NCI-H187 treated with DMSO at 0.1 percent for 48 hours (cell line): ENCODE data around the gene PRKCSH.
"Not testable (repeated sequence)": the region's sequence is repeated elsewhere in the genome, so short reads cannot be mapped to it uniquely, and the experiment has no call there.

Source experiments
- DNase-seq: peaks from one replicate; lab custom pipeline; 2025; lab: John Stamatoyannopoulos, UW

The PRKCSH gene

DNA sequence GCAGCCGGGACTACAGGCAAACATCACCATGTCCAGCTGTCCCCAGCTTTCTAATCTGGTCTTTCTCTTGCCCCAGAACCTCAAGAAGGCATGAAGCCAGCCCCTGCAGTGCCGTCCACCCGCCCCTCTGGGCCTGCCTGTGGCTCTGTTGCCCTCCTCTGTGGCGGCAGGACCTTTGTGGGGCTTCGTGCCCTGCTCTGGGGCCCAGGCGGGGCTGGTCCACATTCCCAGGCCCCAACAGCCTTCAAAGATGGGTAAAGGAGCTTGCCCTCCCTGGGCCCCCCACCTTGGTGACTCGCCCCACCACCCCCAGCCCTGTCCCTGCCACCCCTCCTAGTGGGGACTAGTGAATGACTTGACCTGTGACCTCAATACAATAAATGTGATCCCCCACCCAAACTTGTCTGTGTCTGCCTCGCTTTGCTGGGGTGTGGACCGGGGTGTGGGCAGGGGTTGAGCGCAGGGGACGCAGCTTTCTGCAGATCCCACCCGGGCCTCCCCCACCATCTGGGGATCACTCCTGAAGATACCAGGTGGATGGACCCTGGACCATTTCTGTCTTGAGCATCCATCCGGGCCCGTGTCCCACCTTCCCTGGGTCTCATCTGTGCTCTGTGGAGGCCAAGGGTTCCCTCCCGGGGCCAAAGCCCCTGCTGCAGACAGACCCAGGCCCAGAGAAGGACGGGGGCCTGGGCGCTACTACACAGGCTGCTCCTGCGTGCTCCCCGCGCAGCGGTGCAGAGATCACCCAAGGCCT is 15.3 kb downstream of the PRKCSH start:
- DNase-seq: no peak

DNA sequence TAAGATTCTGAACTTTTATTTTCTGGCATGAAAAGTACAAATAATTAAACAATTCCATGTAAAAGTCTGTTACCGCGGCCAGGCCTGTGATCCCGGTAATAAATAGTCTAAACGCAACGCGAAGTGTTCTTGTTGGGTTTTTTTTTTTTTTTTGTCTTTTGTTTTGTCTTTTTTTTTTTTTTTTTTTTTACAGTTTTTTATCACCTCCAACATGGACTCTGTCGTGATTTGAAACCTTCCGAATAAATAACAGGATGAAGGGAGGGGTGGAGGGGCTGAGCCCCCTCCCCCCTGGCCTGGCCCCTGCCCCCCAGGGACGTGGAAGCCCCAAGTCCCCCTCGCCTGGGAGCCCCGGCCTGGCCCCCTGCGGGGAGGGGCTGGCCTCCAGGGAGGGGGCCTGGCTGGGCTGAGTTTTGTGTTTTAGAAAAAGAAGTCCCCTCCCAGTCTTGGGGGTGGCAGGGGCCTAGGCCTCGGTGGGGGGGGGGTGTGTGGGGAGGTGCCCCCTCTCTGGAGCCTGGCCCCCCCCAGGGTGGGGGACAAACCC is 16.0 kb downstream of the PRKCSH start:
- no peak for DNase-seq

DNA sequence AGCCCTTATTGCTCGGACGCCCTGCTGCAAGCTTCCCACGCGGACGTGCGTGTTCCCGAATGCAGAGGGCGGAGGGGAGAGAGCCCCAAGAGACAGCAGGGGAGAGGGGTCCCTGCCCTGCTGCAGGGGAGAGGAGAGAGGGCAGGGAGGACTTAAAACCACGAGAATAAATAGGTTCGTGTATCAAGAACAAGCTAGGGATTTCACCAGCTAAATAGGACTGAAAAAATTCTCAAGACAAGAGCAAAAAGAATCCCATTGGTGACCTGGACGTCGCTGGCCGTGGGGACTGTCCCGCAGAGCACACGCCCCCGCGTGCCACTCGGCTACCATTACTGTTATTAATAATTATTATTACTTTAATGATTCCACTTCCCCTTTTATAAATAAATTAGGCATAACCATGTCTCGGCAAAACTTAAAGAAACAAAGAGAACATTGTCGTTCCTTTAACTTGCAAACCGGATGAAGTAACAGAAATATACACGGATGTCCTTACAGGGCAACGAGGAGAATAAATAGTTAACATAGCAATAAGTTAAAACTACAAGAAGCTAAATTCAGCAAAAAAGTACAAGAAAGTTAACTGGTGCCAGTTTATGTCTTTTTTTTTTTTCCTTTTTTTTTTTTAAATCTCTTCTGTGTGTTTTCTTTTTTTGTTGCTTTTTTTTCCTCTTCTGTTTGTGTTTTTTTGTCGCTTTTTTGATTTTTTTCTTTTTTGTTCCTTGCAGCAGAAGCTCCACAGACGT is 16.6 kb downstream of the PRKCSH start:
- DNase-seq: no peak

DNA sequence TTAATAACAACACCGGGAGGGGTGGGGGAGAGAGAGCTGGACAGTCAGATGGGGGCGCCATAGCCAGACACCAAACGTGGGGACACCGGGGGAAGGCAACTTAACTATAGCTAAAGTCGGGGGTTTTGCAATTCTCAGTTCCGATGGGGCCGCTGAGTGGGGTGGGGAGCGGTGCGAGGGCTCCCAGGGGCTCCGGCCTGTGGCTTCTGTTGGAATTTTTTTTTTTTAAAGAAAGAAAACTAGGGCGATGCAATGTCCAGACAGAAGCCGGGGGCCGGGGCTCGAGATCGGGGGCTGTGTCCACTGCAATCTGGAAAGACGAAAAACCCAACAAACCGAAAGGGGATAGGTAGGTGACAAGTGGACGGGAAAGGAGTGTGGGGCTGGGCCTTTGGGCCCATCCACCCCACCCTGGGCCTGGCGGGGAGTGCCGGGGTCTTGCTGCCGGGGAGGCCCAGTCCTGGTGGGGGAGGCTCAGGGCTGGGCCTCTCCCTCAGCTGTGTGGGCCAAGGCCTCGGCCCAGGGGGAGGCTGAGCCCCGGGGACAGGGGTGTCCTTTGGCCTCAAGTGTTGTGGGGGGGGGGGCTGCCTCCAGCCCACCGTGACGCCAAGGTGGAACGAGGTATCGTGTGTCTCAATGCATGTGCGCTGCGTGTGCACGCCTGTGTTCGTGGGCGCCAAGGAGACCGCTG is 17.3 kb downstream of the PRKCSH start:
- no peak for DNase-seq

DNA sequence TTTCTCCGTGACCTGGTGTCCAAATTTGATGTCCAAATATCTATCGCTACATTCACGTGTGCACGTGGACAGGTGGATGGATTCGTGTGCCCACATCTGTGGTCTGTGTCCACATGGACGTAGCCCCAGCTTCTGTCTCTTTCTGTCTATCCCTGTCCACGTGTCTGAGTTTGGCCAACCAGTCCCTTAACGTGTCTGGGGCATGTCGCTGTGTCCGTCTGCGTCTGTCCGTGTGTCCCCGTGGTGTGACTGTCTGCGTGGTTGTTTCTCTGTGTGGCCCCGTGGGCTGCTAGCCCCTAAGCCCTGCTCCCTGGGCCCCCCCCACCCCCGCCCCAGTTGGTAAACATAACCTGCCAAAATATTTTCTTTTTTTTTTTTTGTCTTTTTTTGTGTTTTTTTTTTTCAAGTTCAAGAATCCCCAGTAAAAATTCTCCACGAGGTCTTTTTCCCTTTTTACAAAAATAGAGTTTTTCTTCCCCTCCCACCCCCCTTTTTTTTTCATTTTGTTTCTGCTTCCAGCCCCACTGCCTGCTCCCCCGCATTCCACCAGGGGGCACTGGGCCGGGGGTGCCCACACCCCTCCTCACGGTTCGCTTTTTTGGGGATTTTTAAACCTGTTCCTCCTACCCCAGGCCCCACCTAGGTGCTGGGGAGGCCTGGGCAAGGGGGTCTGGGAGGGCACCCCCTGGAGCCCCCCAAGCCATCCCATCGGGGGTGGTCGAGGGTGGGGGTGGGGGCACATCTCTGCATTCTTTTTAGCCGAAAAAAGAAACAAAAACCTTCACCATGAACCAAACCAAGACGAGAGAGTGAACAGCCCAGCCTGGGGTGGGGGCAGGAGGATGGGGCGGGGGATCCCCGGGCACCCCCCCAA is 18.3 kb downstream of the PRKCSH start:
- DNase-seq: no peak

DNA sequence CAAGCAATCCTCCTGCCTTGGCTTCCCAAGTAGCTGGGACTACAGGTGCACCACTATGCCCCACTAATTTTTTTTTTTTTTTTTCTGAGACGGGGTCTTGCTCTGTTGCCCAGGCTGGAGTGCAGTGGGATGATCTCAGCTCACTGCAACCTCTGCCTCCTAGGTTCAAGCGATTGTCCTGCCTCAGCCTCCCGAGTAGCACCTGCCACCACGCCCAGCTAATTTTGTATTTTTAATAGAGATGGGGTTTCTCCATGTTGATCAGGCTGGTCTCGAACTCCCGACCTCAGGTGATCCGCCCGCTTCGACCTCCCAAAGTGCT is 19.8 kb downstream of the PRKCSH start:
- not testable (repeated sequence) for DNase-seq

DNA sequence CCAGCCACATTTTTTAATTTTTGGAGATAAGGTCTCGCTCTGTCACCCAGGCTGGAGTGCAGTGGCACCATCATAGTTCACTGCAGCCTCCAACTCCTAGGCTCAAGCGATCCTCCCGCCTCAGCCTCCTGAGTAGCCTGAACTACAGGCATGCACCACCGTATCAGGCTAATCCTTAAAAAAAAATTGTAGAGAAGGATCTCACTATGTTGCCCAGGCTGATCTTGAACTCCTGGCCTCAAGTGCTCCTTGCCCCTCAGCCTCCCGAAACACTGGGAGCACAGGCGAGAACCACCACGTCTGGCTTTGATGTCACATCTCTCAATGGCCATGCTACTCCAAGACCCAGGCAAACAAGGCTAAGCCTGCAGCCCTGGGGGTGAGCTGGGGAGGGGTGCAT is 21.2 kb downstream of the PRKCSH start:
- no peak for DNase-seq

DNA sequence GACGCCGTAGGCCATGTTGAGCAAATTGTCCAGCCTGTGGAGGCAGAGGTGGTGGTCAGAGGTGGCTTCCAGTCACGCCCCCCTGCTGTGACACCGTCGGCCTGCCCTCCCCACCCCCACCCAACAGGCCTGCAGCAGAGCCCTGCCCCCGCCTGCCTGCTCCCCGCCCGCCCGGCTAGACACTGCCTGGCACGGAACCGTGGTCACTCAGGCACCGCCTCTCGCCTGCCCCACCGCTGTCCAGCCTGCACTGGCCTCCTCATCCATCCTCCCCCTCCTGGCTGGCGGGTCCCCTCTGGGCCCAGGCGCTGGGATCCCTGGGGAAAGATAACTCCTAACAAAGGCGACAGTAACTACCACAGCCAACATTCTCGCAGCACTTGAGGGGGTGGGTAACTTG is 21.7 kb downstream of the PRKCSH start:
- no peak for DNase-seq

DNA sequence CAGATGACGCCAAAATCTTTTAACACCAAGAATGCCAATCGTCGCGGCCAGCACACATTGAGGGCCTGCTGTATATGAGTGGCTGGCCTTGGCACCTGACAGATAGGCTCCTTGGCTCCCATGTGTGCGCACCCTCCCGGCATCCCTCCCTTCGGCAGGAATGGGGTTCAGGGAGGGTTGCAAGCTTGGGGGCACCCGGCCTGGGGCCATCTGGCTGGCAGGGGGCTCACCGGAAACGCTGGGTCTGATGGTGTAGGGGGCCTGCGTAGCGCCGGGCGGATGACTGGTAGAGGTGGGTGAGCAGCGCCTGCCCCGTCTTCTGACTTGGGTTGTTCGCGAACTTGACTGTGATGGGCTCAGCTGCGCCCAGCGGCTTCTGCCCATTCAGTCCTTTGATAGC is 22.4 kb downstream of the PRKCSH start:
- no peak for DNase-seq

DNA sequence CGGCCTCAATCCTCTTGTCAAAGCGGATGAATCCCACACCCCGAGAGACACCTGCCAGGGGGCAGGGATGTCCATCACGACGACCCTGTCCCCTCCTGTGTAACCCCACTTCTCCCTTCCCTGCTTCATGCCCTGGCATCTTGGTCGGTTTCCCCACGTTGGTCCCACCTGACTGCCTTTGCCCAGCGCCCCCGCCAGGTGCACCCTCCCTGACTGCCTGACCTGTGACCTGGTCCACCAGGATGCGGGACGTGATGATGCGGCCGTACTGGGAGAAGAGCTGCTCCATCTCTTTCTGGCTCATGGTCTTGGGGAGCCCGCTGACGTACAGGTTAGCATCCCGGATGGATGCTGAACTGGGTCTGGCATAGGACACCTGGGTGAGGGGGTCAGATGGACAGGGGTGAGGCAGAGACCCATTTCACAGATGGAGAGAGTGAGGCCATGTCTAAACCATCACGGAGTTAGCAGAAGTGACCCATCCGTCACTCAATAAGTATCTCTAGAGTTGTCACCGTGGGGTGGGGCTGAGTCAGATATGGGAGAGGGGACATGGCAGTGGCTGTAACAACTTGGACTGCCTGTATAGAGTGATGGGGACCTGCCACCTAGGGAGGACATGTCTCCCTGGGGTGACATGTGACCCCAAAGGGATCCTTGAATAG is 22.9 kb downstream of the PRKCSH start:
- DNase-seq: no peak

DNA sequence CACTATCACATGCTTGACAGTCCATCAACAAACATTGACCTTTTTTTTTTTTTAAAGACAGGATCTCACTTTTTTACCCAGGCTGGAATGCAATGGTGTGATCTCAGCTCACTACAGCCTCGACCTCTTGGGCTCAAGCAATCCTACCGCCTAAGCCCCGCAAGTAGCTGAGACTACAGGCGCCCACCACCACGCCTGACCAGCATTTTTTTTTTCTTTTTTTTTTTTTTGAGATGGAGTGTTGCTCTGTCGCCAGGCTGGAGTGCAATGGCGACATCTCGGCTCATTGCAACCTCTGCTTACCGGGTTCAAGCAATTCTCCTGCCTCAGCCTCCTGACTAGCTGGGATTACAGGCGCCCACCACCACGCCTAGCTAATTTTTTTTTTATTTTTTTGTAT is 23.5 kb downstream of the PRKCSH start:
- DNase-seq: not testable (repeated sequence)

DNA sequence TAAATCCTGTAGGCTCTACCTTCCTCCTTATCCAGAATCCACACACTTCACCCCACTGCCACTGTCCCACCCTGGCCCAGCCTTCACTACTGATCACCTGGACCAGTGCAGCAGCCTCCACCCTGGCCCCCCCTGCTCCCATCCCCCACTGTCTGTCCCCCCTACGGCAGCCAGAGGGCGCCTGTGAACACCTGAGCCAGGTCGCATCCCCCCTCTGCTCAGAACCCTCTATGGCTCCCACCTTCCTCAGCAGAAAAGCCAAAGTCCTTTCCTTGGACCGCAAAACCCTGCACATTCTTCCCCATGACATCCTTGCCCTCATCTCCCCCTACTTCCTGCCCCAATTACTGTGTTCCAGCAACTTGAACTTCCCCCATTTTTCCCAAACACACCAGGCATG is 24.8 kb downstream of the PRKCSH start:
- DNase-seq: no peak

DNA sequence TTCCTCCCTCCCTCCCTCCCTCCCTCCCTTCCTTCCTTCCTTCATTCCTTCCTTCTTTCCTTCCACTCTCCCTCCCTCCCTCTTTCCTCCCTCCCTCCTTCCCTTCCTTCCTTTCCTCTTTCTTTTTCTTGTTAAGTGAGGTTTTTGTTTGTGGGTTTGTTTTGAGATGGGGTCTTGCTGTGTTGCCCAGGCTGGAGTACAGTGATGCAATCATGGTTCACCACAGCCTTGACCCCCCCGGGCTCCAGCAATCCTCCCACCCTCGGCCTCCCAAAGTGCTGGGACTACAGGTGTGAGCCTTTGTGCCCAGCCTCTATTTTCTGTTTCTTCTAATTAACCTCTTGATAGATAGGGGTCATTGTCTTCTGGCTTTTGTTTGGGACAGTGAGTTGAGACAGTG is 26.0 kb downstream of the PRKCSH start:
- no peak for DNase-seq

DNA sequence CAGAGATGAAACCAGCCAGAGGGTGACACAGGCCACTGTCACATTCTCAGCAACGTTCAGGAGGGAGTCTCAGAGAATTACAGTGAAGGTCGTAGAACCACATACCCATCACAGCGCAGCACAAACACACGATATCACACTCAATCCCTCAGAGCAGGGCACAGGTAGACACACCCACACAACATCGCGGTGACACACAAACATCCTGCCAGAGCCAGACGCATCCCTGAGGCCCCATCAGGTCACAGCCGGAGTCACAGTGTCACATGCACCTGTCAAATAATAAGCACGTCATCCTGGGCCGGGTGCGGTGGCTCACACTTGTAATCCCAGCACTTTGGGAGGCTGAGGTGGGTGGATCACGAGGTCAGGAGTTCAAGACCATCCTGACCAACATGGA is 28.0 kb downstream of the PRKCSH start:
- DNase-seq: no peak

DNA sequence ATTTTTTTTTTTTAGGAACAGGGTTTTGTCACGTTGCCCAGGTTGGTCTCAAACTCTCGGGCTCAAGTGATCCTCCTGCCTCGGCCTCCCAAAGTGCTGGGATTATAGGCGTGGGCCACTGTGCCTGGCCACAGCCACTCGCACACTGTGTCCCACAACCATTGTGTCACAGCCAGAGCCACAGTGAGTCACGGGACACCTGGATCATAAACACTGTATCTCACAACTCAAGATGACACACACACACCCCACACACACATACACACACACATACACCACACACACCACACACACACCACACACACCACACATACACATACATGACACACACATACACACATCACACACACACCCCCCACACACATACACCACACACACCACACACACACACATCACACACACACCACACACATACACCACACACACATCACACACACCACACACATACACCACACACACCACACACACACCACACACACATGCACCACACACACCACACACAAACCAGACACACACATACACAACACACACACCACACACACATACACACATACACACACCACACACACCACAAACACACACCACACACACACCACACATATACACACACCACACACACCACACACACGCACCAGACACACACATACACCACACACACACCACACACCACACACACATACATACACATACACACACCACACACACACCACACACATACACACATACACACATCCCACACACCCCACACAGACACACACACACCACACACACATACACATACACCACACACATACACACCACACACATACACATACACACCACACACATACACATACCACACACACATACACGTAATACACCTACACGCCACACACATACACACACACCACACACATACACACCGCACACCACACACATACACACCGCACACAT is 29.2 kb downstream of the PRKCSH start:
- DNase-seq: no peak

DNA sequence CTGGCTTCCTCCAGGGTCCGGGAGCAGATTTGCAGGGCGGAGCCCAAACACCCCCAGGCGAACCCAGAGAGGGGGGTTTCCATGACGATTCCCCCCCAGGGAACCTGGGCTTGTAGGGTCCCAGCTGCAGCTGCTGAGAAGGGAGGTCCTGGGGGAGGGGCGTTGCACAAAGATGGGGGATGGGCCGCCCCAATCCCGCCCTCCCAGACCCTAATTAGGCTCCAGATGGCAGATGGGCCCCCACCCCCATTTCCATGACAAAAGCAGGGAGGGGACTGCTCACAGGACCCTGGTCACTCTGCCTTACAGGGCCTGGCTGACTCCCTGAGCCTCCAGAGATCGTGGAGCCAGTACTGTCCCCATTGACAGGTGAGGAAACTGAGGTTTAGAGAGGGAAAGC is 30.2 kb downstream of the PRKCSH start:
- DNase-seq: no peak

DNA sequence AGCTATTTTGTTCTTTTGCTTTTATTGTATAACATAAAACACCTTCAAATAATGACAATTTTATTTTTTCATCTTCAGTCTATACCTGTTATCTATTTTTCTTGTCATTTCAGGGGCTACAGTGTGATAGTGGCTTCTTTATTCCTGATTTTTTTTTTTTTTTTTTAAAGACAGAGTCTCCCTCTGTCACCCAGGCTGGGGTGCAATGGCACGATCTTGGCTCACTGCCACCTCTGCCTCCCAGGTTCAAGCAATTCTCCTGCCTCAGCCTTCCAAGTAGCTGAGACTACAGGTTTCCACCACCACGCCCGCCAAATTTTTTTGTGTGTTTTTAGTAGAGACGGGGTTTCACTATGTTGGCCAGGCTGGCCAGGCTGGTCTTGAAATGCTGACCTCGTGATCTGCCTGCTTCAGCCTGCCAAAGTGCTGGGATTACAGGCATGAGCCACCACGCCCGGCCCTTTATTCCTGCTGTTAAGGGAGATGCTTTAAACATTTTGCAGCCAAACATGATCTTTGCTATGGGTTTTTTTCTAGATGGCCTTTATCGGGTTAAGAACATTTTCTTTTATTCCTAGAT is 32.9 kb downstream of the PRKCSH start:
- not testable (repeated sequence) for DNase-seq

DNA sequence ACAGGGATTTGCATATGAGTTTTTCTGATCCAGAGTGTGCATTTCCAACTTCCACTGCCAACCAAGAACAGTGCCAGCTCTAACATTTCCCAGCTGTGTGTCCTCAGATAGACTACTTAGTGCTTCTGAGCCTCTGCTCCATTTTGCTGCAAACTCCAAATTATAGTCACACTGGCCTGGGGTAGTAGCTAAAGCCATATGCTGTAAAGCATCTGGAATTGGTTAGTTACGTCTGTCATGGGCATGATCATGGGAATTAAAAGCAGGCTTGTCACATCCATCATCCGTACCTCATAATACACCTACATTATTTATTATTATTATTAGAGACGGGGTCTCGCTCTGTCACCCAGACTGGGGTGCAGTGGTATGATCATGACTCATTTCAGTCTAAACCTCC is 38.3 kb downstream of the PRKCSH start:
- DNase-seq: no peak

DNA sequence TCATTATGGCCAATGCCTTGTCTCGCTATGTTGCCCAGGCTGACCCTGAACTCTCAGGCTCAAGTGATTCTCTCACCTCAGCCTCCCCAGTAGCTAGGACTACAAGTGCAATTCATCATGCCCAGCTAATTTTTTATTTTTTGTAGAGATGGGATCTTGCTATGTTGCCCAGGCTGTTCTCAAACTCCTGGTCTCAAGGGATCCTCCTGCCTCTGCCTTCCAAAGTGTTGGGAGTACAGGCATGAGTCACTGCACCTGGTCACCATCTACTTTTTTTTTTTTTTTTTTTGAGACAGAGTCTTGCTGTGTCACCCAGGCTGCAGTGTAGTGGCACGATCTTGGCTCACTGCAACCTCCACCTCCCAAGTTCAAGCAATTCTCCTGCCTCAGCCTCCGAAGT is 39.9 kb downstream of the PRKCSH start:
- DNase-seq: not testable (repeated sequence)

DNA sequence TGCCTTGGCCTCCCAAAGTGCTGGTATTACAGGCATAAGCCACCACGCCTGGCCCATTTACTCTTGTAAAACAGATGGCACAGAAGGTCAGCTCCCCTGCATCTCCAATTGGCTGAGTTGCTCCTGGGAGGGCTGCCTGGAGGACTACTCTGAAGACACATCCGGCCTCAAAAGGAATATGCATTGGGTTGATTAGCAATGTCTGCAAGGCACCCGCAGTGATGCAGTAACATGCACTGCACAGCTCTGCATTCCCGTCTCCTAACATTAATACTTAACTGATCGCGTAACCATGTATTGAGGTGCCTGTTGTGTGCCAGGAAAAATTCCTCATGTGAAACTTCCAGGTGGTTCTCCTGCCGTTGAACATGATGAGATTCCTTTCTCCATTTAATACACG is 40.4 kb downstream of the PRKCSH start:
- DNase-seq: no peak
